GM18499 (cell line): ENCODE data around the gene CDC34.

Experiments
- ATAC-seq: cut with Tn5 transposase; IDR thresholded peaks from one replicate; pipeline ENCODE4 v1.9.1; 2021; ENCODE audit warnings: moderate number of reproducible peaks; ENCODE audit not compliant: insufficient read depth, unreplicated experiment

The CDC34 gene

DNA sequence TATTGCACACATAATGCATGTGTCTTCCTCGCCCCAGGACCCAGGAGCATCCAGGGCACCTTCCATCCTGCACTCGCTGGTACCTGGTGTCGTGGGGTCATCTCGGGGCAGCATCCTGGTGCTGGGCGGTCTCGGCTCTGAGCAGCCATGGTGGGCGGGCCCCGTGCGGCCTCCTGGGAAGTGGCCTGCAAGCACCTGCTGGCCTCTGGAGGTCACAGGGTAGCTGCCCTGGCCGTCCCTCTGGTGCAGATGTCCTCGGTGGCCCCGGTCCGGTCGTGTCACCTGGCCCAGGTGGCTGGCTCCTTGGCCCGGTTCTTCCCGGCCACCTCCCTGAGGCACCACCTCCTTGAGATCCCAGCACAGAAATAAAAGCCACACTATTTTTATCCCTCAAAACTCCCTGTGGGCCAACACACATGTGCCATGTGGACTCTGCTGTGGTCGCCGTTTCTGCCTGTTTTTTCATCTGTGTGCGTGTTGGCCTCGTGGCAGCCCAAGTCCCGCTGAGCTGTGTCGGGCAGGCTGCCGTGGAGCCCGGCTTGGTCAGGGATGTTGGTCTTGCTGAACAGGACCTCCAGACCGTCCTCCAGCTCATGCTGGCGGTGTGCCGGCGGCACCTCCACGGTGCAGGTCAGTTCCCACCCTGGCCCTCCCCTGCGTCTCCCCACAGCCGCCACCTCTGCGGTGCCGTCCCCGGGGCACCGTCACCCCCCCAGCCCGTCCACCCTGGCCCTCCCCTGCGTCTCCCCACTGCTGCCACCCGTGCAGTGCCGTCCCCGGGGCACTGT lies 7.3 kb downstream of the CDC34 start:
- no peak for ATAC-seq

DNA sequence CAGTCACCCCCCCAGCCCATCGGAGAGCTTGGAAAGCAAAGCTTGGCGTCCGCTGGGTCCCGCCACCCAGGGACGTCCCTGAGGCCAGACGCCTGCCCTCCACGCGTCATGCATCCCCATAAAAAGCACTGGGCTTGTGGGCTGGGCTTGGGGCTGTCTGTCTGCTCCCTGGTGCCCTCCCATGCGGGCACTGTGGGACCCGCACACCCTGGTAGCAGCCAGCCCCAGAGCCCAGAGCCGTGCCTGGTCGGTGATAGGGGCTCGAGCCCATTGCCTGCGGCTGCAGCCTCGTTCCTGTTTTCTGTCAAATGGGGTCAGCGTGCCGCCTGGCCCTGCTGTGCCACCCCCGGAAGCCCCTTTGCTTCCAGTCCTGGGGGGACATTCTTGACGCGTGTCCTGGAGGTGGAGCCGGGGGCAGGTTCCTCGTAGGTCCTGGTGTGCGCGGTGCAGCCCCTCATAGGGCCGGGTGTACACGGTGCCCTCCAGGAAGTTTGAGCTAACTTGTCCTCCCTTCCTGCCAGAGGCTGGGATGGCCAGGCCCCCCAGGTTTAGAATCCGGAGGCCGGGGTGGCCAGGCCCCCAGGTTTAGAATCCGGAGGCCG lies 8.0 kb downstream of the CDC34 start:
- no peak for ATAC-seq

DNA sequence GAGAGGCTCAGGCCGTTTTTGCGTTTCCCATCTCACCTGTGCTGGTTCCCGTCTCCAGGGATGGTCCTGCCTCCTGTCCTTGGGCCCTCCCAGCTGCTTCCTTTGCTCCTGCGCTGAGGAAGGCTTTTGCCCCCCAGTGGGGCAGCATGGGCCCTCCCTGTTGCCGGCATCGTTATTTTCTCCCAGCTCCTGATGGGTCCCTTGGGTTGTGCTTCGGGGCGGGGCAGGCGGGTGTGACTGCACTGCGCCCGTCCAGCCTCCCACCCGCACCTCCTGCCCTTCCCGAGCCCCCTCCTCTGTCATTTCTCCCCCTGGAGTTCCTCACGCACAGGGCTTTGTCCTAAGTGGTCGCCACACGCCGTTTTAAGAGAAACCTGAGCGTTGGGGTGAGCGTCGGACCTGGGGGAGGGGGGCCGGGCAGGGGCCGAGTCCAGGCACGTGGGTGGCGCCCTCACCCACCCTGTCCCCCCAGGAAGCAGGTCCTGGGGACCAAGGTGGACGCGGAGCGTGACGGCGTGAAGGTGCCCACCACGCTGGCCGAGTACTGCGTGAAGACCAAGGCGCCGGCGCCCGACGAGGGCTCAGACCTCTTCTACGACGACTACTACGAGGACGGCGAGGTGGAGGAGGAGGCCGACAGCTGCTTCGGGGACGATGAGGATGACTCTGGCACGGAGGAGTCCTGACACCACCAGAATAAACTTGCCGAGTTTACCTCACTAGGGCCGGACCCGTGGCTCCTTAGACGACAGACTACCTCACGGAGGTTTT lies 9.5 kb downstream of the CDC34 start:
- no peak for ATAC-seq

DNA sequence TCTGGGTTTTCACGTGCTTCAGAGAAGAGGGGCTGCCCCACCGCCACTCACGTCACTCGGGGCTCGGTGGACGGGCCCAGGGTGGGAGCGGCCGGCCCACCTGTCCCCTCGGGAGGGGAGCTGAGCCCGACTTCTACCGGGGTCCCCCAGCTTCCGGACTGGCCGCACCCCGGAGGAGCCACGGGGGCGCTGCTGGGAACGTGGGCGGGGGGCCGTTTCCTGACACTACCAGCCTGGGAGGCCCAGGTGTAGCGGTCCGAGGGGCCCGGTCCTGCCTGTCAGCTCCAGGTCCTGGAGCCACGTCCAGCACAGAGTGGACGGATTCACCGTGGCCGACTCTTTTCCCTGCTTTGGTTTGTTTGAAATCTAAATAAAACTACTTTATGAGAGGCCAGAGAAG lies 10.1 kb downstream of the CDC34 start:
- ATAC-seq = no peak

DNA sequence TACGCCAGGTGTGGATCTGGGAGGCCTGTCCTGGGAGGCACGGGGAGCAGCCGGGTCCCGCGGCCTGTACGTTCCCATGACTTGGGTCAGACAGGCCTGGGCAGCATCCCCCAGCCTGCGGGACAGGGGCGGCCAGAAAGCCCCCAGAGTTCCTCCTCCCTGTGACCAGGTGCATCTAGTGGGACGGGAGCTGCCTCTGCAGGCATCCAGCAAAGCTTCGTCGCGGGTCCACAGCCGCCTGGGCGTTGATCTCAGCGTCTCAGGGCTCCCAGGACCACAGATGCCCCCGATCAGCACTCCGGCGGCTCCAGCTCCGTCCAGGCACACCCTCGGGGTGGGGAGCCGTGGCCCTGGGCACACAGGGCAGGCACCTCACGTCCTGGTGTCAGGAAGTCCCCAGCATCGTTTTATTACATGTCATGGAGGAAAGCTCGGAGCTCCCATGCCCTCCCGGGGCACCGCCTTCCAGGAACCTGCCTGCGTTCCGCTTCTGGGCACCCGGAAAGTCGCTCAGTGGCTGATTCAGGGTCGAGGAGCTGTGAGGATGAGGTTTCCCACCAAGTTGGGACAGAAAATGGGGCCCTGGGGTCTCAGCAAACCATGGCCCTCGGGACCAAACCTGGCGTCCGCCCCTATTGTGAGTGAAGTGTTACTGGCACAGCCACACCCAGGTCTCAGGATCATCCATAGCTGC lies 10.8 kb downstream of the CDC34 start:
- no peak for ATAC-seq

DNA sequence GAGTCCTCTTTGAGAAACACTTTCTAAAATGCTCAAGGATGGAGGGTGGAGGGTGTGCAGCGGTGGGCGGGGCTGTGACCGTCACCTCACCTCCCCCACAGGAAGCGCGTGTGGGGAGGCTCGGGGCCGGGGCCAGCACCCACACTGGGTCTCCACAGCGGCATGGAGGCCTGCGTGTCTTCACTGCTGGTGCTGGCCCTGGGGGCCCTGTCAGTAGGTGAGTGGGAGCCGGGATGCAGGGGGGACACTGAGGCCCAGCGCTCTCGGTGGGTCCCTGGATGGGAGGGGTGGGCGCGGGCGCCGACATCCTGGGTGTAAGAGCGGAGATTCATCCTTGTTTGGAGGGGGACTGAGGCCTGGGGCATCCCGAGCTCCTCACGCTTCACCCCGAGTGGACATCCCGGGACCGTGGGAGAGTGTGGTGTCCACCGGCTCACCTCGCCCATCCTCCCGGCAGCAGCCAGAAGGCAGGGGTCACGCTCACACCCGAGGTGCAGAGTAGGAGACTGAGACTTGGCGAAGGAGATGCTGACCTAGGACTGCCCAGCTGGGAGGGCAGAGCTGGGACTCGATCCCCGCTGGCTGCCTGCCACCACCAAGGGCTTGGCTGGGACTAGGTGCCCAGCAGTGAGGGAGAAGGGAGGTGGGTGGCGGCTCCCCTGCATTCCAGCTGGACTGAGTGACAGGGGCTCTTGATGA lies 12.5 kb downstream of the CDC34 start, which contains the start of gene GZMM:
Gene GZMM (plus strand): TSS at position 144 of the 699 bp plus-strand sequence. CDS start 19 bp downstream, at position 163.
- ATAC-seq = no peak

DNA sequence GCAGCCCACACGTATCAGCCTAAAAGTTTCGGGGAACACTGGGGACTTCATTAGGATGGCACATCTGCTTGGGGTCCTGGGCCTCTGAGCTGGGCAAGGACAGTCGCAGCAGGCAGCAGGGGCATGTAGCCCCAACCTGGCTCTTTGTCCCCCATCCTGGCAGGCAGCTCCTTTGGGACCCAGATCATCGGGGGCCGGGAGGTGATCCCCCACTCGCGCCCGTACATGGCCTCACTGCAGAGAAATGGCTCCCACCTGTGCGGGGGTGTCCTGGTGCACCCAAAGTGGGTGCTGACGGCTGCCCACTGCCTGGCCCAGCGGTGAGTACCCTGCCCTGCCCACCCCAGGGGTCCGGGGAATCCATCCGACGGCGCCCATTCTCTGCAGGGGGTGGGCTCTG lies 15.6 kb downstream of the CDC34 start:
- no peak for ATAC-seq

DNA sequence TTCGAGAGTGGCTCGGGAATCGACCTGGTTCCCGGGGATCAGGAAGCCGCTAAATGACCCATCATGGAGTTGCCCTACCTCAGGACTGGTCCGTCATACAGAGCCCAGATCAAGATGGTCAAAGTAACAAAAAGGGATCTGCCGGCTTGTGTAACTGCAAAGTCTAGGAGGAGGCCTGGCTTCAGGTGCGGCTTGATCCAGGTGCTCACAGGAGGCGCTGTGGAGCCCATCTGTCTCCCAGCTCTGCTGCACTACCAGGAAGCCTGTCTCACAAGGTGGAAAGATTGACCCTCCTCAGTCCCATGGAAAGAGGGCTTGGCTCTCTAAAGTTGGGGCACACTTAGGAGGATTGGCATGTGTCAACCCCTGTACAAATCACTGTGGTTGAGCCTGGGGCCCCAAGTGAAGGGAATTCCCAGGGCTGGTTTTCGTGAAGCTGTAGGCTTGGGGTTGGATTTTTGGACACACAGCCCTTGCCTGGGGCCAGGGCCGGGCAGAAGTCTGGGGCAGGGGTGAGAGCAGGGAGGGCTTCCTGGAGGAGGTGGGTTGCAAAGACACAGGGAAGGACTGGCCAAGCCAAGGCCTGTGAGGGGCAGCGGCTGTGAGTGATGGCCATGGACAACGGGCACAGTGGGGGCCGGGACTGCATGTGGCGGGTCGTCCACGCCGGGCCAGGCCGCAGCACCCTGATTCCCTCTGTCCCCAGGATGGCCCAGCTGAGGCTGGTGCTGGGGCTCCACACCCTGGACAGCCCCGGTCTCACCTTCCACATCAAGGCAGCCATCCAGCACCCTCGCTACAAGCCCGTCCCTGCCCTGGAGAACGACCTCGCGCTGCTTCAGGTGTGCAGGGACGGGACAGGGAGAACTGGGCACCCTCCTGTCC lies 16.5 kb downstream of the CDC34 start:
- ATAC-seq = no peak

DNA sequence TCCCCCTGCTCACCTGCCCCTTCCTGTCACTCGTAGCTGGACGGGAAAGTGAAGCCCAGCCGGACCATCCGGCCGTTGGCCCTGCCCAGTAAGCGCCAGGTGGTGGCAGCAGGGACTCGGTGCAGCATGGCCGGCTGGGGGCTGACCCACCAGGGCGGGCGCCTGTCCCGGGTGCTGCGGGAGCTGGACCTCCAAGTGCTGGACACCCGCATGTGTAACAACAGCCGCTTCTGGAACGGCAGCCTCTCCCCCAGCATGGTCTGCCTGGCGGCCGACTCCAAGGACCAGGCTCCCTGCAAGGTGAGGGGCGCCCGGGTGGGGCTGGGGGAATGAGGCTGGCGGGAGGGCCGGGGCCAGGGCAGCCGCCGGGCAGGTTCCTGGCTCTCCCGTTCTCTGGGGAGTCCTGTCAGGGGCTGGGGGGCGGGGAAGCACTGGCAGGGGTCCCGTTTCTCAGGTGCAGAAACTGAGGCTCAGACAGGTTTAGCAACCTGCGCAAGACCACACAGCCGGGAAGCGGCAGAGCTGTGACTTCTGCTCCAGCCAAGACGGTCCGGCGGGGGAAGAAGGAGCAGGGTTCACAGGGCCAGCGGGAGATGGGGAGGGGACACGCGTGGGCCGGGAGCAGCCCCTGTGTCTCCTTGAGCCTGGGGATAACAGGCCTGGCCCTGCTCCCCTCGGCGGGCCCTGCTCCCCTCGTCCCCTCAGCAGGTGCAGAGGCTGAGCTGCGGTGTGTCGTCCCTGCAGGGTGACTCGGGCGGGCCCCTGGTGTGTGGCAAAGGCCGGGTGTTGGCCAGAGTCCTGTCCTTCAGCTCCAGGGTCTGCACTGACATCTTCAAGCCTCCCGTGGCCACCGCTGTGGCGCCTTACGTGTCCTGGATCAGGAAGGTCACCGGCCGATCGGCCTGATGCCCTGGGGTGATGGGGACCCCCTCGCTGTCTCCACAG lies 17.6 kb downstream of the CDC34 start:
- ATAC-seq = no peak

DNA sequence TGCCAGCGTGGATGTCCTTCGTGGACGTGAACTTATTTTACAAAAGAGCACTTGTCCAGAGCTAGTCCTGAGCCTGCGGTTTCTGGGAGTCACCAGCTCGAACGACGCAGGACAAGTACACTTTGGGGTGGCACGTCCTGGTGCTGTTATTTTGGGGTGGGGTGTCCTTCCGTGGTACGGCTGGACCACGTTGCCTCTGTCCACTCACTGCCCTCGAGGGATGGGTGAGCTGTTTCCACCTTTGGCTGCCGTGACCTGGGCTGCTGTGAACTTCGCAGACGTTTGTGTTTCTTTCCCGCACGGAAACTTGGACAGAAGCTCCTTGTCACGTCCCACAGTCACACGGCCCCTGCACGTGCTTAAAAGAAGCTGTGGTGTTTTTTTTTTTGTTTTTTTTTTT lies 23.3 kb downstream of the CDC34 start:
- ATAC-seq = no peak

DNA sequence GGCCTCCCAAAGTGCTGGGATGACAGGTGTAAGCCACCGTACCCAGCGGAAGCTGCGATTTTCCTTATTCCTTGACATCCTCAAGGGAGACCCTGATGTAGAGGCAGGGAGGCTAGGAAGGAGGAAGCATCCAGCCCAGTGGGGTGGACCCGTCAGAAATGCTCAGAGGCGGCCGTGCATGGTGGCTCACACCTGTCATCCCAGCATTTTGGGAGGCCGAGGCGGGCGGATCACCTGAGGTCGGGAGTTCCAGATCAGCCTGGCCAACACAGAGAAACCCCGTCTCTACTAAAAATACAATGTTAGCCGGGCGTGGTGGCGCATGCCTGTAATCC lies 23.9 kb downstream of the CDC34 start:
- no peak for ATAC-seq

DNA sequence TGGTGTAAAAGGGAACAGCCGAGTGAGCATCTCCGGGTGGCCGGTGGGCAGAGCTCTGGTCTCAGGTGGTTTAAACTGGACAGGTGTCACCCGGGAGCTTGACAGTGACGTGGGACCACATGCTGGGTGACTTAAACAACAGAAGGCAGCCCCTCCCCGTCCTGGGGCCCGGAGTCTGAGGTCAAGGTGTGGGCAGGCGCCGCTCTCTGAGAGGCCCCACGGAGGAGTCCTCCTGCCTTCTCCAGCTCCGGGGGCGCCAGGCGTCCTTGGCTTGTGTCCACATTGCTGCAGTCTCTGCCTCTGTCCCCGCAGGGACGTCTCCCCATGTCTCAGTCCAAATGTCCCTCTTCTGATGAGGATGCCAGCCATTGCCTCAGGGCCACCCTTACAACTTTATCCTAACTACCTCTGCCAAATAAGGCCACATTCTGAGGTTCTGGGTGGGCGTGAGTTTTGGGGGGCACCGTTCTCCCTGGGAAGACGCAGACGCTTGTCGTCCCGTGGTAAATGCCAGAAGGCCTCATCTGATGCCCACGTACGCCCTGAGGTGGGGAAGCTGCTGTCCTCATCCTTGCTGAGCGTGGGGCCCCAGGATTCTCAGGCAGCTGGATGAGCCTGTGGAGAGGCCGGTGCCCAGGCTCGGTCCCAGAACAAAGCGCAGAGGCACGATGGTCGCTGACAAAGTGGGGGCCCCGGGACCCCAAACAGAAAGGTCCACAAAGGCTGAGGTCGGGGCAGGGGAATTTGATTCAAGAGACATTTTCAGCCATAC lies 25.2 kb downstream of the CDC34 start:
- ATAC-seq = no peak

DNA sequence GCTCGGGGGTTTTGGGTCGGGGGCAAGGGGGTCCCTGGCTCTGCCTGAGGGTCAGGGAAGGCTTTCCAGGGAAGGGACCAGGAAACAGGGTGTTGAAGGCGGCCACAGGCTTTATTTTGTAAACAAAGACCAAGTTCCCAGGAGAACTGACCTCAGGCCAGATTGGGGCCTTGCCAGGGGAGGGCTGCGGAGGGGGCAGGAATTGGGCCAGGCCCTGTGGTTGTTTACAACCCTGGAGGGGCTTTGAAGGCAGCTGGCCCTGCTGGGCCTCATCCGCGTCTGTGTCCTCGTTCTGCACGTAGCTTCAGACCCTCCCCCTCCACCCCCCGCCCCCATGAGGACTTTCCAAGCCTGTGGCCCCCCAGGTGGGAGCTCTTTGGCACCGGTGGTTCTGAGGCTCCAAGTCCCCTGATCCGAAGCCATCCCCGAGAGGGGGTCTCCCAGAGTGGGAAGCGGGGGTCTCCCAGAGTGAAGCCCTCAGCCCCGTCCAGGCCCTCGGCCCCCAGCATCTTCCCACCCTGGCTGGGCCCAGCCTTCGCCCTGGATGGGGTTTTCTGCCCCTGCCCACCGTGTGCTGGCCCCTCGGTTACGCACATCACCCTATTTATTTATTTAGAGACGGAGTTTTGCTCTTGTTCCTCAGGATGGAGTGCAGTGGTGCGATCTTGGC lies 27.3 kb downstream of the CDC34 start:
- no peak for ATAC-seq

DNA sequence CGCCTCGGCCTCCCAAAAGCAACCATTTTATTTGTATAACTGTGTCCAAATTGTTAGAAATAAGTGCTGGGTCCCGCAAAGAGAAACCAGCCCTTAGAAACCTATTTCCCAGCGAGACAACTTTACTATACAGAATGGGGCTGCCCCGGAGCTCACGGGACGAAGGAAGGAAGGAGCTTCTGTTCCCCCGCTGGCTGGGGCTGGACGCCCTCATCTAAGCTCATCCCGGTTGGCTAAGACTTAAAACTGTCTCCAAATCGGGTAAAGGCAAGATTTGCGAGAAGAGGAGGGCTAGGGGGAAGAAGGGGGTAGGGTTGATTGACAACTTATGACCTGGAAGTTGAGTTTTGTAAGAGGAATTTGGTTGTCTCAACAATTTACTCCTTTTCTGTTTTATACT lies 28.6 kb downstream of the CDC34 start:
- ATAC-seq = no peak

DNA sequence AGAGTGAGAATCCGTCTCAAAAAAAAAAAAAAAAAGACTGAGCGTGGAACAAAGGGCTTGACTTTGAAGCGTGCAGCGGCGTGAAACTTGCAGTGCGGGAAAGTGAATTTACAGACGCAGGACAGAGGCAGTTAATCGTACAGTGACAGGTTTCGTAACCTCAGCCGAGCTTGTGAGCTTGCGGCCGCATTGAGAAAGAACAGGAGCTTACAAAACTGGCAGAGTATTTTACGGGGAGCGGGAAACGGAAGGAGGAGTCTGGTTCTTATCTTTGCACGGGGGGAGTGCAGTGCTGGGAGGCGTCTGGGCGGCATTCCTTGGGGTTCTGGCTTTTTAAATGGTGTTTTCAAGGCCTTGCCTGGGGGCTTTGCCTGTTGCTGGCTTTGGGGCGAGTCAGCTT lies 34.8 kb downstream of the CDC34 start:
- ATAC-seq = no peak

DNA sequence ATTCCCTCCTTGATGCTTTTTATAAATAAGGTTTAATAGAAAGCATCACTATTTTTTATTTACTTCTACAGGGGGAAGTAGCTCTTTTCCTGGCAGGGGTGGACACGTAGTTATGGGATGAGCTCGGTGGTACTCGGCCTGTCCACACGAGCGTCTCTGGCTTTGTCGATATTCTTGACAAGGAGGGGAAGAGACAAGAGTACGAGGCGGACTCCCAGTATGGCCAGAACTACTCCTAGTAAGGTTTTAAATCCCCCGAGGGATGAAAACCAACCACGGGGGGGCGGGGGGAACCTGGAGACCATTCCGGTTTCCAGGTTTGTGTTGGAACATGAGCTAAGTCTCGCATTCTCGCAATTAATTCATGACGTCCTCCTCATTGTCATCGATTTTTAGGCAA lies 35.3 kb downstream of the CDC34 start:
- ATAC-seq = no peak

DNA sequence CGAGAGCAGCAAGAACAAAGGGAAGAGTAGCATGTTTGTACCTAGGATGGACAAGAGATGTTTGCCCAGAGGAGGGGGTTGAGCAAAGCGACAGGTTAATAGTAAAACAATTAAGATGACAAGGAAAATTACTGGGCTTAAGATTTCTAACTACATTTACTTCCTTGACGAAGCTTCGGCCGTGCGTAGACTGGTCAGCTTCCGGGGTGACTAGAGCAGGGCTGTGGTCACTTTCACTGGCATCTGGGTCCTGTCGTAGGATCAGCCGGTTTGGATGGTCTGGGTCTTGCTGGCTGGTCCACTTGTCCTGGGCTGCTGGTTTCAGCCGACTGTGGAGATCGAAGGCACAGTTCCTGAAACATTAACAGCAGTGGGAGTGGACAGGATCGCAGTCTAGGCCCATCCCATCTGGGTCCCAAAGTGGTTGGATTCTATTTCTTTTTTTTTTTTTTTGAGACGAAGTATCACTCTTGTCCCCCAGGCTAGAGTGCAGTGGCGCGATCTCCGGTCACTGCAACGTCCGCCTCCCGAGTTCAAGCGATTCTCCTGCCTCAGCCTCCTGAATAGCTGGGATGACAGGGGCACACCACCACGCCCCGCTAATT lies 35.8 kb downstream of the CDC34 start:
- ATAC-seq = no peak
